ENCODE data around the gene BUD23.

DNA sequence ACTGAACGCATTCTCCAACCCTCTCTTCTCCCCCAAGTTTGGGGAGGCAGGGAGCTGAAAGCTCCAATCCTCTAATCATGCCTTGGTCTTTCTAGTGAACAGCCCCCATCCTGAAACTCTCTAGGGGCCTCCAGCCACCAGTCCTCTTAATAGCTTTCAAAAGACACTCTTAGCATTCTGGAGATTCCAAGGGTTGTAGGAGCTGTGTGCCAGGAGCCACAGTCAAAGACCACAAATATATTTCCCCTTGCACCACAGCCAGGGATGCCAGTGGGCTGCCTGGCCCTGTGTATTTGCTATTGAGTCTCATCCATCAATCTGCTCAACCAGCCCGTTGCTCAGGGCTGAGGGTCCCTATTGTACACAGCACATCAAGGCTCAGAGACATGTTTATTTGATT lies 40.6 kb upstream of the BUD23 start:
- TF ChIP-seq, protein P1, sequence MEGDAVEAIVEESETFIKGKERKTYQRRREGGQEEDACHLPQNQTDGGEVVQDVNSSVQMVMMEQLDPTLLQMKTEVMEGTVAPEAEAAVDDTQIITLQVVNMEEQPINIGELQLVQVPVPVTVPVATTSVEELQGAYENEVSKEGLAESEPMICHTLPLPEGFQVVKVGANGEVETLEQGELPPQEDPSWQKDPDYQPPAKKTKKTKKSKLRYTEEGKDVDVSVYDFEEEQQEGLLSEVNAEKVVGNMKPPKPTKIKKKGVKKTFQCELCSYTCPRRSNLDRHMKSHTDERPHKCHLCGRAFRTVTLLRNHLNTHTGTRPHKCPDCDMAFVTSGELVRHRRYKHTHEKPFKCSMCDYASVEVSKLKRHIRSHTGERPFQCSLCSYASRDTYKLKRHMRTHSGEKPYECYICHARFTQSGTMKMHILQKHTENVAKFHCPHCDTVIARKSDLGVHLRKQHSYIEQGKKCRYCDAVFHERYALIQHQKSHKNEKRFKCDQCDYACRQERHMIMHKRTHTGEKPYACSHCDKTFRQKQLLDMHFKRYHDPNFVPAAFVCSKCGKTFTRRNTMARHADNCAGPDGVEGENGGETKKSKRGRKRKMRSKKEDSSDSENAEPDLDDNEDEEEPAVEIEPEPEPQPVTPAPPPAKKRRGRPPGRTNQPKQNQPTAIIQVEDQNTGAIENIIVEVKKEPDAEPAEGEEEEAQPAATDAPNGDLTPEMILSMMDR (IDR thresholded peaks at IDR 0.05), result no peak
- no peak for TF ChIP-seq EZH2 (IDR thresholded peaks at IDR 0.05; ENCODE audit: borderline replicate concordance, insufficient read depth, low read depth, low read length, poor library complexity, severe bottlenecking)
